ENCODE results near the gene SIRPA.

Gene SIRPA

DNA sequence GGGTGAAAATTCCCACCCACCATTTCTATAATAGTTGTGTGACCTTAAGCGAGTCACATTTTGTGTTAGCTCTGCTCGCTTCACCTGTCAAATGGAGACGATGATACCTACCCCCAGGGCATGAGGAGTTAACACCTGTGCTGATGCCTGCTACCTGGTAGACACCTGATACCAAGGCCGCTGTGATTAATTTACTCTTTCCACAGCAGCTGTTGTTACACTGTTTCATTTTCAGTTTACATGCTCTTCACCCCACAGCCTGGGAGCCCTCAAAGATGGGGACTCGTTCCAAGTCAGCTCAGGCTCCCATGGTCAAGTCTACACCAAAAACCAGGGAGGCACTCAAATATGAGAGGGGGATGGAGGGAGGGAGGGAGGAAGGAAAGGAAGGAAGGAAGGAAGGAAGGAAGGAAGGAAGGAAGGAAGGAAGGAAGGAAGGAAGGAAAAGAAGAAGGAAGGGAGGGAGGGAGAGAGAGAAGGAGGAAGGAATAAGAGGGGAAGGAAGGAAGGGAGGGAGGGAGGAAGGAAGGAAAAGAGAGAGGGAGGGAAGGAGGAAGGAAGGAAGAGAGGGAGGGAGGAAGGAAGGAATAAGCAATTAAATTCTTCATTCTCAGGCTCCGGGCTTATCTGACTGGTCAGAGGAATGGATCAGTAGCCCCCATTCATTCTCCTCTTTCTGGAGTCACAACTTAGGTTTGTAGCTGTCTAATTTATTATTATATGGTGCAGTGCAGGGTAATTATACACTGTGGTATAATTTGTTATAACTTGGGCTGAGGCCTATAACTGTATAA is 57.7 kb downstream of the SIRPA start:
- peak; percentile 5 to 52 for DNase-seq

DNA sequence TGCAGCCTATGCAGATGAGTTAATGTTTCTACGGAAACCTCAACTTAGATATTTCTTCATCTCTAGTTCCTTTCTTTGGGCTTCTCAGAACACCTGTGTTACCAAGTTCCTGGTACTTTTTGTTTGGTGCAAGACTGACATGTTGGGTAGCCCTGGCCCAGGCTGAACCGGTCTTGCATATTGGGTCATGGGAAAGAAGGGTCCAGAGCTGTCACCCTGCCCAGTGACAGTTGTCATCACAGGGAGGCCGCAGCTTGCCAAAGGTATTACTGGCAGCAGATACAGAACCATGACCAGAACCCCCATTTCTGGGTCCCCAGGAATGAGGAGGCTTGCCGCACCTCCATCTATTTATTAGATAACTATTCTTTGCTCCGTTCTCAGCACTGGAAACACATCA is 58.4 kb downstream of the SIRPA start:
- no peak for DNase-seq

DNA sequence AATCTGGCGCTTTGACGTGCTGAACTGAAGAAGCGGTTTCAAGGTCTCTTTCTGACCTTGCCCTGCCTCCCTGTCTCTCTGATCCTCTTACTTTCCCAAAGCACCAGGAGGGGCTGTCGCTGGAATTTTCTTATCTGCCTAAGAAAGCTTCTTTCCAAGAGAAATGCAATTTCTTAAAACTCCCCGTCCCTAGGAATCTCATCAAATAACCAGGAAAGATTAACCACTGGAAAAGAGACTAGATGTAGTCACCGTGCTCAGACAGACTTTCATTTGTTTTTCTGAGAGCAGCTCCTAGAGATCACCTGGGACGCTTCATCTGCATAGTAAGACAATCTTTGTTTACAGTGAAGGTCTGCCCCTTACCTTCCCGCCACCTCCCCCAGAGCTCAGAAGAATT is 60.0 kb downstream of the SIRPA start:
- DNase-seq, result no peak

DNA sequence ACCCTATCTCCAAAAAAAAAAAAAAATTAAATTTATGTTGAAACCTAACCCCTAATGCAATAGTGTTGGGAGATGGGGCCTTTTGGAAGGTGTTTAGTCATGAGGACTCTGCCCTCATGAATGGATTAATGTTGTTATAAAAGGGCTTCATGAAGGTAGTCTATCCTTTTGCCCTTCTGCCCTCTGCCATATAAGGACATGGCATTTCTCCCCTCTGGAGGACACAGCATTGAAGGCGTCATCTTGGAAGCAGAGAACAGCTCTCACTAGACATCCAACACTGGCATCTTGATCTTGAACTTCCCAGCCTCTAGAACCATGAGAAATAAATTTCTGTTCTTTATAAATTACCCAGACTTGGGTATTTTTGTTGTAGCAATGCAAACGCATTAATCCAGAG is 63.2 kb downstream of the SIRPA start:
- no peak for DNase-seq

DNA sequence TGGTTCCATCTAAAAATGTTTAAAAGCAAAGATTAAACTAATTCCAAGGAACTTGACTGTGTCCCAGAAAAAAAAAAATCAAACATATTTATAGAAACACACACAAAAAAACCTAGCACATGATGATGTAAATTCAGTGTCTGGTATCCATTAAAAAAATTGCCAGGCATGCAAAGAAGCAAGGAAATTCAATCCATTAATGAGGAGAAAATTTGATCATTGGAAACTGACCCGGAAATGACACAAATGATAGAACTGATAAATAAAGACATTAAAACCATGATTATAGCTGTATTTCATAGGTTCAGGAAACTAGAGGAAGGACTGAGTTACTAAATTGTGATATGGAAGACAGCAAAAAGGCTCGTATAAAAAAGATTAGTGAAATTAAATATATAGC is 63.9 kb downstream of the SIRPA start:
- DNase-seq, result no peak

DNA sequence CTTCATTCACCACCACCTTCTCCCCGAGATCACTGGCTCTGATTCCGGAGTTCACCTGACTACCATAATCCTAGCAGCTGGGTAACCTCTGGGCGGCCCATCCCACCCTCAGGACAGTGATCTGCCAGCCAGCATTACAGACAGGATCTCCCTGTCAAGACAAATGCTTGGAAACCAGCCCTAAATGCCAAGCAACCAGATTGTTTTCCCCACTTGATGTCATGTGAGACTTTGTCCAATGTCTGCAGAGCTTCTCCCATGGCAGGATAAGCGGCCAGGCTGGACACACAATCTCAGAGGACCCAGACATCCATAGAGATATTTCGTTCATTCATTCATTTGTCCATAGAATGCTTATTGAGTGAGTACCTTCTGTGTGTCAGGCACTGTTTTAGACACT is 66.2 kb downstream of the SIRPA start:
- no peak for DNase-seq

- DNase-seq, result no peak
Measured at GRCh38 chr20:1964061-1964460, 68.9 kb downstream of the SIRPA start.

- no peak for DNase-seq
Measured at GRCh38 chr20:1964659-1965405, 69.6 kb downstream of the SIRPA start.

GRCh38 chr20:1965520-1966351 is 70.5 kb downstream of the SIRPA start:
- DNase-seq, result peak; percentile 65 to 73

DNA sequence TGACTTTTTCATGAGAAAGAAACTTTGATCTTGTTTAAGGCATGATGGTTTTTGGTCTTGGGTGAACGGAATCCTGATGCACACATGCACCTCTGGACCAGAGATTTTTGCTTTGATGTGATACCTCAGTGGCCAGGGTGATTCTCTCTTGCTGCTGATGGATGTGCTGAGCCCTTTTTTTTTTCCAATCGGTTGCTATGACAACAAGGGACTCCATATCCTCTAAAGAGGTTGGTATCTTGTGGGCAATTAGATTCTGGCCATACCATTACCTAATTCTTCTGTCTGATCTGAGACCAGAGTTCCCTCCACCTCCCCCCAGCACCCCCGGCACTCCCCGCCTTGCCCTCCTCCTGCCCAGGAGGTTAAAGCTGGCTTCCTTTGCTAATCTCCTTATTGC is 73.8 kb downstream of the SIRPA start:
- DNase-seq, result no peak

GRCh38 chr20:1971893-1972586 is 76.8 kb downstream of the SIRPA start:
- DNase-seq, result no peak

DNA sequence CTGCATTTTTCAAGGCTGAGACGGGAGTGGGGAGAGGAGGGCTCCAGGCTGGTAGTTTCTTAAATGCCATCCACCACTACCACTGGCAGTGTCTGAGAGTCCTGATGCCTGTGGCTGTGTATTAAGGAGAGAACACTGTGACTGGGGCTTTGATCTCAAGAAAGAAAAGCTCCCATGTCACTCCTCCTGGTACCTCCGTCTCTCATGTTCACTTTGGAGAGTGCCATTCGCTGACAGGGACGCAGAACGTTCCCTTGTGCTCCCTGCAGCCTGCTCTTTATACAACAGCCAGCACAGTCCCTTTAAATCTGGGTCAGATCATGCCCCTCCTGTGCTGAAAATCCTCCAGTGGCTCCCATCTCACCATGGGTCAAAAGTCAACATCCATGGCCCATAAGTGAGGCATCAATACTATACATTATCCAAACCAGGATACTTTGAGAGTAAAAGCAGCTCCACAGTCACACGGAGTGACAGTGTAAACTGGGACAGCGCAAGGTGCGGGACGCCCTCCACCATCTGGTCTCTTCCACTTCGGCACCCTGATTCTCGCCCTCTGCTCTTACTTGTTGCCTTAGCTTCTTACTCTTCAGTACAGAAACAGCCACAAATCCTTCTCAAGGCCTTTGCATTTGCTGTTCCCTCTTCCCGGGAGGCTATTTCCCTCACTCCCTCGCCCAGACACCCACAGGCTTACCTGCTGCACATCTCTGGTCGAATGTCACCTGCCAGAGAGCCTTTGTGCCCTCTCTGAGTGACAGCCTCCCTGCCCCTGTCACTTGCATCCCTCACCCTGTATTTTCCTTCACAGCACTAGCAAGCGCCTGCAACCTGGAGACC is 78.6 kb downstream of the SIRPA start:
- no peak for DNase-seq

GRCh38 chr20:1975291-1975690 is 80.1 kb downstream of the SIRPA start:
- no peak for DNase-seq

DNA sequence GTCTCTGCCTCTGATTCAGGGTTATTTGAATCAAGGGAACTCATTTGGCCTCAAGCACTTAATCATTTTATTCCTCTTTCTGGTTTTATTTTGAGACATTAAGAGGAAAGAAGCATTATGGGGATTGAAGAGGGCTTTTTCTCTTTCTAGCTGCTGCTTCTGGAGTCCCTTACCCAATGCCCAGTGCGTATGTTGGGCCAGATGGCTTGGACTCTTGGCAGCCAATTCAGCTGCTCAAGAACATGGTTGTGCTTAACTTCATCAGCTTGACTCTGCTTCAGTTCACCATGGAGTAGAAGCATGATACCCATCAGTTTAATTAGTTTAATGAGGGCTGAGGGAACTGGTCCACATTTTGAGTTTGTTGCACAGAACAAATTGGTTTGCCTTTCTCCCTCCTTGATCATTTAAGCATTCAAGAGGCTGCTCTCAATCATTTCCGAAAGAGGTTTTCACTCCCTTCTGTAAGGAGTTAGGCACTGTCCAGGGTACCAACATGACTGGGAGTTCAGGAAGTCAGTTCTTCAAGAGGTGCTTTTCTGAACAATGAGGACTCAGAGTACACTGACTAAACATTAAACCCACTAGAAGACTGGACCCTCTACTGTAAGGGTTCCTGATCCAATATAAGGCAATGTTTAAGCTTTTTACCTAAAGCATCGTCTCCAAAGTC is 84.0 kb downstream of the SIRPA start:
- no peak for DNase-seq

- DNase-seq, result no peak
Measured at GRCh38 chr20:1982686-1983085, 87.5 kb downstream of the SIRPA start.

GRCh38 chr20:1983301-1983700 is 88.1 kb downstream of the SIRPA start:
- DNase-seq, result no peak

DNA sequence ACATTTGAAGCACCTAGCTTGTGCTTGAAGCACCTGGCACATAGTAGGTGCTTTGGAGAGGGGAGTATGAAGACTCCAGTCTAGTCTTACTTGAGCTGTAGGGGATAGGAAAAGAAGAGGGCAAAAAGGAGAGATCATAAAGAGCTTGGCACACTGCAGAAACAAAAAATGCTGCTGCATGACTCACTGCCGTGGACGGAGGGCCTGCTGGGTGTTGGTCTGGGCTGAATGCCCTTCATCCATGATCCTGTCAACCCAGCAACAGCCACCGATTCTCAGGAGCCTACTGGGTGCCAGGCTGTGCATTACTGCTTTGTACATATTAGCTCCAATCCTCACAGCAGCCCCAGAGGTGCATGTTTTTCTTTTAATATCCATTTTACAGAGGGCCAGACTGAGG is 92.6 kb downstream of the SIRPA start:
- DNase-seq, result no peak

All from NCI-H2081 (cell line).